ENCODE measurements around the gene FRAT1. TPM values are rescaled to one million over a fixed set of nuclear protein-coding genes. Genes with fewer than 3 reads are reported as not detected.

The FRAT1 gene
- total RNA-seq, 1 donor = 21.9 TPM

GRCh38 chr10:97325754-97326153, 6.7 kb downstream of the FRAT1 start:
- H3K4me3 ChIP-seq (ENCODE audit: low read length) = no peak overlapping the region
- peaks cover 69% of the 10 kb centered on the region for H3K4me1 ChIP-seq (ENCODE audit: insufficient read depth, low read length)
- H3K9me3 ChIP-seq (ENCODE audit: low read depth, low read length) = no peaks in the 10 kb centered on the region

GRCh38 chr10:97327348-97328294, 8.6 kb downstream of the FRAT1 start:
- H3K27me3 ChIP-seq (ENCODE audit: insufficient read depth, low read length) = no peaks in the 10 kb centered on the region
- no peaks in the 10 kb centered on the region for H3K9me3 ChIP-seq (ENCODE audit: low read depth, low read length)
- peaks cover 71% of the 10 kb centered on the region for H3K4me1 ChIP-seq (ENCODE audit: insufficient read depth, low read length)
- H3K4me3 ChIP-seq (ENCODE audit: low read length) = no peak overlapping the region

More at GRCh38 chr10:97325754-97326153, 6.7 kb downstream of the FRAT1 start:
- no peaks in the 10 kb centered on the region for H3K27me3 ChIP-seq (ENCODE audit: insufficient read depth, low read length)

DNA sequence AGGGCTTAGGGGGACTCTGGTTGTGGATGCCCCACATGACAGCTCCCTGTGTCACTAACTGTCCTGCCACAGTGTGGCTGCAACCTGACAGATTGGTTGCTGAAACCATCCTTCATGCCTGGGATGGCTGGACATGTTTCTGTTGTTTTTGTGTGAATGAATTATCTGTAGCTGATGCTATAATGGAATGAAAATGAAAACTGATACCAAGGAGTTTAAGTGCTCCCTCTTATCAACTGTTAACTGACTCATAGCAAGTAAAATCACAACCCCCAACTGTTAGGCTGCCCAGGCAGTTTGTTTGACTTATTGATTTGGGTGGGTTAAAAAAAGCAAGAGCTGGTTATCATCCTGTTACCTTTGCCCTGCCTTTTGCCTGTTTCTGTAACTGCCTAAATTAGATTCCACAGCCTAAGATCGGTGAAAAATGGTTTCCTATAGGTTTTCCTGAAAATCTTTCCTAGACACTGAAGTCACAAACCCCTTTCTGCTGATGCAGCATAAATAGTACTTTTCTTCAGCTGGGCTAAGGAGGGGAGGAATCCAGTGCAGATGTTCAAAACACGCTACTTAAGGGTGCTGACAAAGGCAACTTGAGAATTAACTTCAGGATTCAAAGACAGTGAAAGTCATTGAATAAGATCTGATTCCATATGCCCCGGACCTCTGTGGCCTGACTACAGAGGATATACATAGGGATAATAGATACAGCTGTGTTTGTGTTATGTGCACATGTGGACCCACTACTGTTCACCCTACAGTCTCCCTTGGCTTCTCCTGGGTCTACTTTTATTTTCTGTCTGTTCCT, 9.8 kb downstream of the FRAT1 start:
- H3K4me3 ChIP-seq (ENCODE audit: low read length) = no peak overlapping the region
- H3K4me1 ChIP-seq (ENCODE audit: insufficient read depth, low read length) = peaks cover 72% of the 10 kb centered on the region
- no peaks in the 10 kb centered on the region for H3K9me3 ChIP-seq (ENCODE audit: low read depth, low read length)

GRCh38 chr10:97329766-97330165, 10.7 kb downstream of the FRAT1 start:
- Histone ChIP-seq H3K4me1 (ENCODE audit: insufficient read depth, low read length) (peaks cover 72% of the 10 kb centered on the region), H3K4me3 (ENCODE audit: low read length) (no peak overlapping the region), H3K27me3 (ENCODE audit: insufficient read depth, low read length) (no peaks in the 10 kb centered on the region), H3K9me3 (ENCODE audit: low read depth, low read length) (no peaks in the 10 kb centered on the region)

More for the DNA sequence above, 9.8 kb downstream of the FRAT1 start:
- no peaks in the 10 kb centered on the region for H3K27me3 ChIP-seq (ENCODE audit: insufficient read depth, low read length)

DNA sequence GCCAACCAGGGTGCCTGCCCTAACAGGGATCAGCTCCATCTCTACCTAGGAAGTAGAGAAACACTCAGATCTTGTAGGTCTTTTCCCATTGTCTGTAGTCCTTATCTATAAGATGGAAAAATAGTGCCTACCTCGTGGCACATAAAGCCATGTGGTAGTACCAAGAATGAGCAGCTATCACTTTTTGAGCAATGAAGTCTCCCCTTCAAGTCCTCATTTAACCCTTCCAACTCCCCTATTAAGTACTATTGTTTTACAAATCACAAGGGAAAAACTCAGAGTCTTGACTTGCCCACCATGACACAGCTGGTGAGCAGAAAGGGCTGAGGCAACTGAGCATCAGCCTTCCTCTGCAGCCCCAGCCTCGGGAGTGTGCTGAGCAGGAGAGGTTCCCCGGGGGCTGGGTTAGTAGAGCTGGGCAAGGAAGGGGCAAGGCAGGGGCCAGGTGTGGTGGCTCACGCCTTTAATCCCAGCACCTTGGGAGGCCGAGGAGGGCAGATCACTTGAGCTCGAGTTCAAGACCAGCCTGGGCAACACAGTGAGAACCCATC, 12.2 kb downstream of the FRAT1 start:
- H3K27me3 ChIP-seq (ENCODE audit: insufficient read depth, low read length) = no peaks in the 10 kb centered on the region
- peaks cover 80% of the 10 kb centered on the region for H3K4me1 ChIP-seq (ENCODE audit: insufficient read depth, low read length)
- peak overlapping the region; percentile 60 for H3K4me3 ChIP-seq (ENCODE audit: low read length)
- no peaks in the 10 kb centered on the region for H3K9me3 ChIP-seq (ENCODE audit: low read depth, low read length)

GRCh38 chr10:97332591-97333350, 13.7 kb downstream of the FRAT1 start:
- Histone ChIP-seq H3K4me1 (ENCODE audit: insufficient read depth, low read length) (peaks cover 73% of the 10 kb centered on the region), H3K9me3 (ENCODE audit: low read depth, low read length) (no peaks in the 10 kb centered on the region), H3K27me3 (ENCODE audit: insufficient read depth, low read length) (no peaks in the 10 kb centered on the region), H3K4me3 (ENCODE audit: low read length) (peak overlapping the region; percentile 60)

- H3K4me1 ChIP-seq (ENCODE audit: insufficient read depth, low read length) = peaks cover 68% of the 10 kb centered on the region
- H3K9me3 ChIP-seq (ENCODE audit: low read depth, low read length) = no peaks in the 10 kb centered on the region
- H3K4me3 ChIP-seq (ENCODE audit: low read length) = peak overlapping the region; percentile 60
- H3K27me3 ChIP-seq (ENCODE audit: insufficient read depth, low read length) = no peaks in the 10 kb centered on the region
Observed at GRCh38 chr10:97333351-97333600, 14.2 kb downstream of the FRAT1 start.

DNA sequence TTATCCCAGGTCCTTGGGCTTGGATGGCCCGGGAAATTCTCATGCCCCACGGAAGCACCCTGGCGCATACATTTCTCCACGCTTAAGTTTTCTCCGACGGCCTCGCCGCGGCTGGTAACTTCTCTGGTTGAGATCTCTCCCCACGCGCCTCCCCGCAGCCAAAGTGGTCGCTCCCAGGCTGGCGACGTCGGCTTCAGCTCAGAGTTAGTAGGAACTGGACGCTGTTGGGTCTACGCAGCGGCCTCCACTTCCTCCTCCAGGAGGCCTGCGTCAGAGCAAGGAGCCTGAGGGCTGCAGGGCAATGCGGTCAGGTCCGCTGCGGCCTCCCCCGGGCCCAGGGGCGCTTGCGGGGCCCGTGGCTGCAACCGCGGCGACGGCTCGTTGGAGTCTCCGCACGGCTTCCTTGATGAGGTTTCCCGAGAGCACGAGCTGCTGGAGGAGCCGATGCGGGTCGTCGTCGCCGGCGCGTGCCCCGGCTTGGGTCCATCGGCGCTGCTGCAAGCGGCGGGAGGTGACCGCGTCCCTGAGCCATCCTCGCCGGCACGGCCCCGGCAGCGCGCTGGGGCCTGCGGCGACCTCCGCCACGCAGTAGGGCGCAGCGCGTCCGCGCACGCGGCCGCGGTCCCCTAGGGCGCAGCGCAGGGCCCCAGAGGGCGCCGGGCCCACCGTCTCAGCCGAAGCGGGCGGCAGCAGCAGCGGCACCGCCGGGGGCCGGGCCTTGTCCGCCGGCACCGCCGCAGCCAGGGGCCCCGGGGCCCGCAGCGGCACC, 14.7 kb downstream of the FRAT1 start:
- H3K4me3 ChIP-seq (ENCODE audit: low read length) = peak overlapping the region; percentile 60
- H3K4me1 ChIP-seq (ENCODE audit: insufficient read depth, low read length) = peaks cover 63% of the 10 kb centered on the region
- H3K27me3 ChIP-seq (ENCODE audit: insufficient read depth, low read length) = no peaks in the 10 kb centered on the region
- H3K9me3 ChIP-seq (ENCODE audit: low read depth, low read length) = no peaks in the 10 kb centered on the region

DNA sequence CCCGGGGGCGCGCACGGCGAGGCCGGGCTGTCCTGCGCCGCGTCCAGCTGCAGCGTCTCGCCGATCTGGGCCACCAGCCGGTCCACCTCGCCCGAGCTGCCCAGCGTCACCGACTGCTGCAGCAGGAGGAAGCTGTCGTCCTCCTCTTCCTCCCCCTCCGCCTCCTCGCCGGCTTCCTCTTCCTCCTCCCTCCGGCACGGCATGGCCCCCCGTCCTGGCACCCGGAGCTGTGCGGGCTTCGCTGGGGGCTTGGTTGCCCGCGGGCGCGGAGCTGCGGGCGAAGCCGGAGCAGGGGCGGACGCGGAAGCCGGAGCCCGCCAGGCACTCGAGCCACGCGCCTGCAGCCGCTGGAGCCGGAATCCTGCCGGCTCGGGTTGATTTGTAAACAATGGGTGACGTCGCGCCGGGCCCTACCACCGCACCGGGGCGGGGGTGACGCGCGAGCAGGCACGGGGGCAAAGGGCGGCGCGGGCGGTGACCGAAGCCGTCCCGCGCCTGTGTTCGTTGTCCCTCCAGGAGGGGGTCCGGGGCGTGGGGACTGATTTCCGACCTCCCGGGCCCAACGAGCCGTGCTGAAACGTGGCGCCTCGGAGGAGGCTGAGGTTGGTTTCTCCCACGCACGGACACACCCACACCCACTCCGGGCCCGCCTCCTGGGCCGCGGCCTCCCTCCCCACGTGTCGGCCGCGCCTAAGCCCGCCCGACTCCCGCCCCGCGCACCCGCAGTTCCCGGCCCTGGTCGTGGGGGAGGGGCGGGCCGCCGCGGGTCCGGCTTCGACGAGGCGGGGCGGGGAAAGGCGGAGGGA, 15.5 kb downstream of the FRAT1 start, which contains the start of gene FRAT2:
FRAT2 (minus strand) TSS at position 360 of the 806 bp plus-strand sequence; CDS start at position 203, 157 bp downstream.
- Histone ChIP-seq H3K9me3 (ENCODE audit: low read depth, low read length) (no peaks in the 10 kb centered on the region), H3K4me3 (ENCODE audit: low read length) (peak within 1 kb of the TSS; percentile 60), H3K4me1 (ENCODE audit: insufficient read depth, low read length) (peaks cover 55% of the 10 kb centered on the region), H3K27me3 (ENCODE audit: insufficient read depth, low read length) (no peaks in the 10 kb centered on the region)

DNA sequence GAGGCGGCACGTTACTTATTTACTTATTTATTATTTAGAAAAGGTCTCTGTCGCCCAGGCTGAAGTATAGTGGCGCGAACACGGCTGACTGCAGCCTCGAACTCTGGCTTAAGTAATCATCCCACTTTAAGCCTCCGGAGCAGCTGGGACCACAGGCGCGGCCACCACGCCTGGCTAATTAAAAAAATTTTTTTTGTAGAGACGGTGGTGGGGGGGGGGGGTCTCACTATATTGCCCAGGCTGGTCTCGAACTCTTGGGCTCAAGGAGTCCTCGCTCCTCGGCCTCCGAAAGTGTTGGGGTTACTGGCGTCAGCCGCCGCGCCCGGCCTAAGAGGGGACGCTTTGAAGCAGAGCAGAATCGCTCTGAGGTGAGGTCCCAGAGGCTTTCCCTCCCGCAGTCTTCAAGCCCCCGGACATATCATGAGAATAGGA, 16.1 kb downstream of the FRAT1 start:
- Histone ChIP-seq H3K9me3 (ENCODE audit: low read depth, low read length) (no peaks in the 10 kb centered on the region), H3K4me3 (ENCODE audit: low read length) (peak overlapping the region; percentile 60), H3K4me1 (ENCODE audit: insufficient read depth, low read length) (peaks cover 48% of the 10 kb centered on the region), H3K27me3 (ENCODE audit: insufficient read depth, low read length) (no peaks in the 10 kb centered on the region)

DNA sequence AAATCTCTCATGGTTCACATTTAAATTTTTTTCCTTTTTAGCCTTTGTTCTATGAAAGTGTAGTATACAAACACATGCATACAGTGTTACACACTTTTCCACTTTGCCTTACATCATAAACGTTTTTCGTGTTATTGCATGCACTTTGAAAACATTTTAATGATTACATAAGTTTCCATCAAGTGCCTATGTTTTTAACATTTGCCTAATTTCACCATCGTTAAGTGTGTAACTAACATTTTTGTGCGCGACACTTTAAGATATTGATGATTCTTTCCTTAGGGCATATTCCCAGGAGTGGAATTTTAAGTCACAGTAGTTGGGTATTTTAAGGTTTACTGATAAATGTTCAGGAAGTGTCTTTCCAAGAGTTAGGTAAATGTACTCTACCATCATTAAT, 16.9 kb downstream of the FRAT1 start:
- Histone ChIP-seq H3K4me1 (ENCODE audit: insufficient read depth, low read length) (peaks cover 40% of the 10 kb centered on the region), H3K4me3 (ENCODE audit: low read length) (no peak overlapping the region), H3K27me3 (ENCODE audit: insufficient read depth, low read length) (no peaks in the 10 kb centered on the region), H3K9me3 (ENCODE audit: low read depth, low read length) (no peaks in the 10 kb centered on the region)

- Histone ChIP-seq H3K27me3 (ENCODE audit: insufficient read depth, low read length) (no peaks in the 10 kb centered on the region), H3K4me3 (ENCODE audit: low read length) (no peak overlapping the region), H3K9me3 (ENCODE audit: low read depth, low read length) (no peaks in the 10 kb centered on the region), H3K4me1 (ENCODE audit: insufficient read depth, low read length) (peaks cover 36% of the 10 kb centered on the region)
Observed at GRCh38 chr10:97336446-97336845, 17.4 kb downstream of the FRAT1 start.

All from mononuclear cell (primary cell).